ENCODE data around the gene ZNF784.

Gene ZNF784

DNA sequence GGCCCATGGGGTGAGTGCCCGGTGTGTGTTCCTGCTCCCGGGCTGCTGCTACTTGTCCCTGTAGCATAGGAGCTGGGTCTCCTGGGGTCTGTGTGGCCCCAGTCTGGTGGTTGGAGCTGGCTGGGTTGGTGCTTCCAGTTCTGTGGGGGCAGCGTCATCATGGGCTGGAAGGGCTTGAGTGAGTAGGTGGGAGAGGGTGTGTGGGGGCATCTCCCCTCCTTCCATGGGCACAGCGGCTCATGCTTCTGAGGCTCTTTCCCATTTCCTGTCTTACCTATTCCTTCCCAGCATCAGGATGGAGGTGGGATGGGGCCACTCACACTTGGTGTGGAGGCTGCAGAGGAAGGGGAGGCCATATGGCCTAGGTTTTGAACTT, 42.6 kb upstream of the ZNF784 start:
- no peak overlapping the region for H3K27ac ChIP-seq (replicated peaks)
- TF ChIP-seq, protein P1, sequence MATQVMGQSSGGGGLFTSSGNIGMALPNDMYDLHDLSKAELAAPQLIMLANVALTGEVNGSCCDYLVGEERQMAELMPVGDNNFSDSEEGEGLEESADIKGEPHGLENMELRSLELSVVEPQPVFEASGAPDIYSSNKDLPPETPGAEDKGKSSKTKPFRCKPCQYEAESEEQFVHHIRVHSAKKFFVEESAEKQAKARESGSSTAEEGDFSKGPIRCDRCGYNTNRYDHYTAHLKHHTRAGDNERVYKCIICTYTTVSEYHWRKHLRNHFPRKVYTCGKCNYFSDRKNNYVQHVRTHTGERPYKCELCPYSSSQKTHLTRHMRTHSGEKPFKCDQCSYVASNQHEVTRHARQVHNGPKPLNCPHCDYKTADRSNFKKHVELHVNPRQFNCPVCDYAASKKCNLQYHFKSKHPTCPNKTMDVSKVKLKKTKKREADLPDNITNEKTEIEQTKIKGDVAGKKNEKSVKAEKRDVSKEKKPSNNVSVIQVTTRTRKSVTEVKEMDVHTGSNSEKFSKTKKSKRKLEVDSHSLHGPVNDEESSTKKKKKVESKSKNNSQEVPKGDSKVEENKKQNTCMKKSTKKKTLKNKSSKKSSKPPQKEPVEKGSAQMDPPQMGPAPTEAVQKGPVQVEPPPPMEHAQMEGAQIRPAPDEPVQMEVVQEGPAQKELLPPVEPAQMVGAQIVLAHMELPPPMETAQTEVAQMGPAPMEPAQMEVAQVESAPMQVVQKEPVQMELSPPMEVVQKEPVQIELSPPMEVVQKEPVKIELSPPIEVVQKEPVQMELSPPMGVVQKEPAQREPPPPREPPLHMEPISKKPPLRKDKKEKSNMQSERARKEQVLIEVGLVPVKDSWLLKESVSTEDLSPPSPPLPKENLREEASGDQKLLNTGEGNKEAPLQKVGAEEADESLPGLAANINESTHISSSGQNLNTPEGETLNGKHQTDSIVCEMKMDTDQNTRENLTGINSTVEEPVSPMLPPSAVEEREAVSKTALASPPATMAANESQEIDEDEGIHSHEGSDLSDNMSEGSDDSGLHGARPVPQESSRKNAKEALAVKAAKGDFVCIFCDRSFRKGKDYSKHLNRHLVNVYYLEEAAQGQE (IDR thresholded peaks at IDR 0.05; ENCODE audit: insufficient replicate concordance, low read depth): no peak
- TF ChIP-seq POLR2AphosphoS5 (IDR thresholded peaks at IDR 0.05; ENCODE audit: low read depth): no peak; the same call in 1 of the 2 replicates
- no peak for TF ChIP-seq GABPA (IDR thresholded peaks at IDR 0.05; ENCODE audit: low read depth)
- TF ChIP-seq, protein P2, sequence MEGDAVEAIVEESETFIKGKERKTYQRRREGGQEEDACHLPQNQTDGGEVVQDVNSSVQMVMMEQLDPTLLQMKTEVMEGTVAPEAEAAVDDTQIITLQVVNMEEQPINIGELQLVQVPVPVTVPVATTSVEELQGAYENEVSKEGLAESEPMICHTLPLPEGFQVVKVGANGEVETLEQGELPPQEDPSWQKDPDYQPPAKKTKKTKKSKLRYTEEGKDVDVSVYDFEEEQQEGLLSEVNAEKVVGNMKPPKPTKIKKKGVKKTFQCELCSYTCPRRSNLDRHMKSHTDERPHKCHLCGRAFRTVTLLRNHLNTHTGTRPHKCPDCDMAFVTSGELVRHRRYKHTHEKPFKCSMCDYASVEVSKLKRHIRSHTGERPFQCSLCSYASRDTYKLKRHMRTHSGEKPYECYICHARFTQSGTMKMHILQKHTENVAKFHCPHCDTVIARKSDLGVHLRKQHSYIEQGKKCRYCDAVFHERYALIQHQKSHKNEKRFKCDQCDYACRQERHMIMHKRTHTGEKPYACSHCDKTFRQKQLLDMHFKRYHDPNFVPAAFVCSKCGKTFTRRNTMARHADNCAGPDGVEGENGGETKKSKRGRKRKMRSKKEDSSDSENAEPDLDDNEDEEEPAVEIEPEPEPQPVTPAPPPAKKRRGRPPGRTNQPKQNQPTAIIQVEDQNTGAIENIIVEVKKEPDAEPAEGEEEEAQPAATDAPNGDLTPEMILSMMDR (IDR thresholded peaks at IDR 0.05; ENCODE audit: insufficient read depth, low read length): no peak
- TF ChIP-seq SPI1 (IDR thresholded peaks at IDR 0.05; ENCODE audit: borderline replicate concordance, low read depth): no peak
- H3K27me3 ChIP-seq (ENCODE audit: insufficient read depth, poor library complexity, severe bottlenecking): no peaks in the 10 kb centered on the region

DNA sequence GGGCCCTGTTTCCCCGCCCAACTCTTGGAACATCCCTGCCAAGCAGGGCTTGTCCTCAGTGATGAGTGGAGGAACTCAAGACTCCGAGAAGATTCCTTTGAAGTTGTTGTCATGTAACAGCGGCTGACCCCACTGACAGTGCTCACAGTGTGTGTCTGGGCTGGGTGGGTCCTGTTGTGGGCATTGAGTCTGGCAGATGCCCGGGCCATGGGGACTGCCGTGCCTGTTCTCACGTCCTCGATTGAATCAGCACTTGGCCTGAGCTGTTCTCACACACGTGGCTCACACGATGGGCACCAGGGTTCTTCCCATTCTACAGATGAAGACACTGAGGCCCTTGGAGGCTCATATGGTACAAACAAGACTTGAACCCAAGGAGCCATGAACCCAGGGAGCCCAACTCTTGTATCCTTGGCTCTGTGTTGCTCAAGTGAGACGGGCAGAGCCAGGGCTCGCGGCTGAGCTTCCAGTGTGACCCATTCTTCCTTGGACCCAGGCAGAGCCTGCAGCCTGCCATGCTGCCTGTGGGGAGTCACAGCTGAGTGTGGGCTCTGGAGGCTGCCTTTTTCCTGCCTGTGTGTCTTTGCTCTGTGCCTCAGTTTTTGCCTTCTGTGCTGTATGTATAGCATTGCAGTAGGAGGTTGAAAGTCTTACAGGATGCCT, 42.1 kb upstream of the ZNF784 start:
- Histone ChIP-seq H3K27me3 (ENCODE audit: insufficient read depth, poor library complexity, severe bottlenecking) (no peaks in the 10 kb centered on the region), H3K4me3 (replicated peaks; ENCODE audit: insufficient read depth, low read length) (no peak overlapping the region), H3K27ac (replicated peaks) (no peak overlapping the region)
- TF ChIP-seq, protein P1 (IDR thresholded peaks at IDR 0.05; ENCODE audit: insufficient replicate concordance, low read depth): no peak
- TF ChIP-seq POLR2AphosphoS5 (IDR thresholded peaks at IDR 0.05; ENCODE audit: low read depth) (no peak), GABPA (IDR thresholded peaks at IDR 0.05; ENCODE audit: low read depth) (no peak), SPI1 (IDR thresholded peaks at IDR 0.05; ENCODE audit: borderline replicate concordance, low read depth) (no peak)
- TF ChIP-seq, protein P2 (IDR thresholded peaks at IDR 0.05; ENCODE audit: insufficient read depth, low read length): no peak
- no peak for DNase-seq (ENCODE audit: low read depth in 1 of 2, low spot score in 1 of 2)

More for the DNA sequence above, 42.6 kb upstream of the ZNF784 start:
- H3K4me3 ChIP-seq (replicated peaks; ENCODE audit: insufficient read depth, low read length): no peak overlapping the region
- no peak for DNase-seq (ENCODE audit: low read depth in 1 of 2, low spot score in 1 of 2)

DNA sequence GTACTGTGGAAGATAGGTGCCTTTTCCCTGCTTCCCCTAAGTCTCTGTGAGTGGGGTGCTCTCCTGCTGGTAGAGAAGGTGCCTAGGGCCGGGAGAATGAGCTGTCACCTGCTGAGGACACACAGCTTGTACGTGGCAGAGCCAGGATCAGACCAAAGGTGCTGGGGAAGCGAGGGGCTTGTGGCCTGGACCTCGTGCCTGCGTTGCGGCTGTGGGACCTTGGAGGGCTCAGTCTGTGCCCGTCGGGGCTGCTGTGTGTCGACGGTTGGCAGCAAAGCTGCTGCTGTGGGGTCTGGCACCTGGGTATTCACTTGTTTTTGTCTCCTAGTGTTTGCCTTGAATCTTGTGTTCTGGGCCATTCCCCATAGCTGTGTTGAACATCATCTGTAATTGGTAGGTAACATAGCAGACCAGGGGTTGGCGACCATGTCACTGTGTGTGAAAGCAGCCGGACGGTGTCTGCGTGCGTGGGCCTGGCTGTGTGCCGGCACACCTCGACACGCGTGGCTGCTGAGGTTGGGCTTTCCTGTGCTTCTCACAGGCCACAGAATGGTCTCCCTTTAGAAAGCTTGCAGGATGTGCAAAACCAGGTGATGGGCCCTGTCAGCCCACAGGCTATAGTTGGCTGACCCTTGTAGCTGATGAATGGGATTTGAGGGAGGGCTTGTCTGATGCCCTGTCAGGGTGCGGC, 39.6 kb upstream of the ZNF784 start:
- Histone ChIP-seq H3K27ac (replicated peaks) (no peak overlapping the region), H3K4me3 (replicated peaks; ENCODE audit: insufficient read depth, low read length) (no peak overlapping the region), H3K27me3 (ENCODE audit: insufficient read depth, poor library complexity, severe bottlenecking) (no peaks in the 10 kb centered on the region)
- TF ChIP-seq, protein P2 (IDR thresholded peaks at IDR 0.05; ENCODE audit: insufficient read depth, low read length): no peak
- TF ChIP-seq SPI1 (IDR thresholded peaks at IDR 0.05; ENCODE audit: borderline replicate concordance, low read depth): no peak
- no peak for TF ChIP-seq POLR2AphosphoS5 (IDR thresholded peaks at IDR 0.05; ENCODE audit: low read depth)
- TF ChIP-seq, protein P1 (IDR thresholded peaks at IDR 0.05; ENCODE audit: insufficient replicate concordance, low read depth): no peak
- TF ChIP-seq GABPA (IDR thresholded peaks at IDR 0.05; ENCODE audit: low read depth): no peak
- DNase-seq (ENCODE audit: low read depth in 1 of 2, low spot score in 1 of 2): no peak

Measured in HL-60 (cell line).